ENCODE results near the gene ZSWIM9. TPM values are rescaled to one million over a fixed set of nuclear protein-coding genes. Genes with fewer than 3 reads are reported as not detected.

The ZSWIM9 gene
- total RNA-seq (1 to 10 TPM; 5.5 to 8.5 (median 6.6) TPM), polyA plus RNA-seq (1 to 10 TPM; 3.8 to 4.1 TPM)
- long read RNA-seq, donor 1, partial matches to known transcripts = 2 of 7 reads
- long read RNA-seq, donor 1, other reads (novel, unspliced or antisense) = 5 of 7 reads
- long read RNA-seq, donor 2, partial matches to known transcripts = 5 of 5 reads
- long read RNA-seq, donor 2, other reads (novel, unspliced or antisense) = 0 of 5 reads
- long read RNA-seq, donor 3 = 0 reads

DNA sequence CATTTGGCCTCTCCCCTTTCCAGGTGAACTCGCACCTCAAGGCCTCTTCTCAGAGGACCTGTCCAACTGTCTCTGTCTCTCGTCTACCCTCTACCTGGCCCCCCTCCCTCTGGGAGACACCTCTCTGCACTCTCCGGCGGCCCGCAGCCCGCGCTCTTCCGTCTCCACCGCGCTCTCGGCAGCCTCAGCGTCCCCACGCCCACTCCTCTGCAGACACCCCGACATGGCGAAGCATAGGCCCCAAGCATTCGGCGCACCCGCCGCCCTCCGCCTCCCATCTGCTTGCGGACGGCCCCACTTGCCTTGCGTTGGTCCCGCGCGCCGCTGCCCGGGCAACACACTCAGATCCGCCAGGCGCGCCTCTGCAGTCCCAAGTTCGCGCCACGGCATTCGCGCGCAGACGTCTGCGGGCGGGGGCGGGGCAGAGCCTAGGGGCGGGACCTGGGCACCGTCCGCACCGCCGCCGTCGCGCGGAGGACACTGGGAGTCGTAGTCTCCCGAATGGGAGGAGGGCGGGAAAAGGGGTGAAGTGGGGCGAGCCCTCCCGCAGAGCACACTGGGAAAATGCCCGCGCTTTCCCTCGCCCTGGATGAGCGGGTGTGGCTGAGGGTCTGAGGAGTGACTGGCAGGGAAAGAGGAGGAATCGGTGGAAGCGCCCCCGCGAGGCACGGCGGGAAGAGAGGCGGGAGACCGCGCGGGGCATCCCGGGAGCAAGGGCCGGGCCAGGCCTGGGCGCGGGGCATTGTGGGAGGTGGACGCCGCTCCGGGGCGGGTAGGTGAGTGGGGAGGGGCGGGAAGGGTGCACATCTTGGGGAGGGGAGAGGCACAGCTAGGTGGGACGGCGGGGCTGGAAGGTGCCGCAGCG lies at the start of gene ZSWIM9, which contains the start of gene LIG1:
TSS of gene ZSWIM9 (plus strand) at position 742 of the 865 bp plus-strand sequence. CDS start 1,123 bp downstream, outside the sequence.
TSS of gene LIG1 (minus strand) at position 406 of the 865 bp plus-strand sequence. CDS start 4,778 bp downstream, outside the sequence.
- peak; percentile 91 for DNase-seq
- TF ChIP-seq, protein P1, sequence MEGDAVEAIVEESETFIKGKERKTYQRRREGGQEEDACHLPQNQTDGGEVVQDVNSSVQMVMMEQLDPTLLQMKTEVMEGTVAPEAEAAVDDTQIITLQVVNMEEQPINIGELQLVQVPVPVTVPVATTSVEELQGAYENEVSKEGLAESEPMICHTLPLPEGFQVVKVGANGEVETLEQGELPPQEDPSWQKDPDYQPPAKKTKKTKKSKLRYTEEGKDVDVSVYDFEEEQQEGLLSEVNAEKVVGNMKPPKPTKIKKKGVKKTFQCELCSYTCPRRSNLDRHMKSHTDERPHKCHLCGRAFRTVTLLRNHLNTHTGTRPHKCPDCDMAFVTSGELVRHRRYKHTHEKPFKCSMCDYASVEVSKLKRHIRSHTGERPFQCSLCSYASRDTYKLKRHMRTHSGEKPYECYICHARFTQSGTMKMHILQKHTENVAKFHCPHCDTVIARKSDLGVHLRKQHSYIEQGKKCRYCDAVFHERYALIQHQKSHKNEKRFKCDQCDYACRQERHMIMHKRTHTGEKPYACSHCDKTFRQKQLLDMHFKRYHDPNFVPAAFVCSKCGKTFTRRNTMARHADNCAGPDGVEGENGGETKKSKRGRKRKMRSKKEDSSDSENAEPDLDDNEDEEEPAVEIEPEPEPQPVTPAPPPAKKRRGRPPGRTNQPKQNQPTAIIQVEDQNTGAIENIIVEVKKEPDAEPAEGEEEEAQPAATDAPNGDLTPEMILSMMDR (IDR thresholded peaks at IDR 0.05) = peak in 7 of 9 donors; percentile 8 to 51 (median 21)
- peaks cover 0 to 16% (median 11%) of the 10 kb centered on the region in 9 donors for H3K4me1 ChIP-seq
- no peaks in the 10 kb centered on the region for H3K27me3 ChIP-seq
- intact Hi-C loops (cut with DNase I) = loop anchor here in 1 of 10 donors (5.0 kb wide), 1 partner anchor 87 kb away; the partner anchor contains the start of gene CARD8
- peak within 1 kb of the TSS; percentile 84 to 97 (median 96) for H3K27ac ChIP-seq
- ATAC-seq = peak; percentile 97 to 99 (median 98)
- H3K9me3 ChIP-seq = no peaks in the 10 kb centered on the region
- peak within 1 kb of the TSS; percentile 62 to 98 (median 78) for H3K4me3 ChIP-seq
- WGBS, 2 donors = 0 to 1% methylated on average over 81 to 82 of the region's 82 CpGs
- H3K36me3 ChIP-seq = peaks cover 0 to 34% (median 8%) of the 10 kb centered on the region in 9 donors

DNA sequence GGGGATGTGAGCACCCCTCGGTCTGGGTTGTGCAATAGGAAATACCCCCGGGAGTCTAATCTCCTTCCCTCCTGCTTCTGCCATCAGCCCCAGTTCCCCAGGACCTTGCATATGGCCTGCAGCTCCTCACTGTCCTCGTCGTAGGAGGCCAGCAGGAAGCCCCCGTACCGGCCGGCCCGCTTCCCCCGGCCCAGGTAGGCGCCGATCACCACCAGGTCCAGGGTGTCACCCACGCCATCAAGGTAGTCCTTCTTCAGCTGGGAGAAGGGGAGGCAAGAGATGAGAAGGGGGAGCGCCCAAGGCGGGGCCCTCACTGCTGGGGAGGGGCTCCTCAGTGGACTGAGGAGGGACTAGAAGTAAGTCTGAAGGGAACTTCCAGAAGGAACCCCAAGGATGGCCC lies 49.4 kb upstream of the ZSWIM9 start:
- 94 to 98% methylated on average over 14 of the region's 14 CpGs for WGBS, 2 donors
- H3K36me3 ChIP-seq = peaks cover 0 to 33% (median 0%) of the 10 kb centered on the region in 9 donors
- H3K27me3 ChIP-seq = no peaks in the 10 kb centered on the region
- peaks cover 0 to 21% (median 9%) of the 10 kb centered on the region in 9 donors for H3K4me1 ChIP-seq
- H3K9me3 ChIP-seq = no peaks in the 10 kb centered on the region
- ATAC-seq (no peak), DNase-seq (no peak)
- TF ChIP-seq, protein P1 (IDR thresholded peaks at IDR 0.05) = no peak
- intact Hi-C loops (cut with DNase I) = no loop called here
- no peak overlapping the region for H3K4me3 ChIP-seq
- peak overlapping the region in 1 of 10 donors; percentile 51 for H3K27ac ChIP-seq

DNA sequence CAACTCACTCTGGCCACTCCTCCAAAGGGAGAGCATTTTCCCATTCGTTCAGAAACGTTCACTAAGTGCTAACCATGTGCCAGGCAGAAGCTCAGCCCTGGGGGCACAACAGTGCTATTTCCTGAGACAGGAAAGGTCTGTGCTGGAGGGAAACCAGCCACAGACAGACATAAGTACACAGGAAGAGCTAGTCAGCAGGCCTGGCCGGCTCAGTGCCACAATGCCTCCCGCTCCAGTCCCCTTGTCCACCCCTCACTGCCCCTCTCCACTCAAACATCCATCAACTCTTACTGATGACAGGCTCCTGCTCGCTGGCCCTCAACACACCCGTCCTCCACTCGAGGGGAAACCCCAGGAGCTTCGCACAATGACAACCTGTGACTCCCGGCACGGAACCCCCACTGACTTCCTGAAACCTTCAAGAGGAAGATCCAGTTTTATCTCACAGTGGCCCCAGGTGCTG lies 48.5 kb upstream of the ZSWIM9 start:
- Histone ChIP-seq H3K4me3 (no peak overlapping the region), H3K27me3 (no peaks in the 10 kb centered on the region), H3K9me3 (no peaks in the 10 kb centered on the region), H3K27ac (peak overlapping the region in 3 of 10 donors; percentile 7 to 51 (median 35)), H3K4me1 (peaks cover 0 to 21% (median 9%) of the 10 kb centered on the region in 9 donors), H3K36me3 (peaks cover 0 to 32% (median 0%) of the 10 kb centered on the region in 9 donors)
- WGBS, 2 donors = 31% methylated on average over 10 of the region's 10 CpGs
- ATAC-seq = peak; percentile 45 to 72 (median 58)
- intact Hi-C loops (cut with DNase I) = no loop called here
- TF ChIP-seq, protein P1 (IDR thresholded peaks at IDR 0.05) = no peak
- no peak for DNase-seq

DNA sequence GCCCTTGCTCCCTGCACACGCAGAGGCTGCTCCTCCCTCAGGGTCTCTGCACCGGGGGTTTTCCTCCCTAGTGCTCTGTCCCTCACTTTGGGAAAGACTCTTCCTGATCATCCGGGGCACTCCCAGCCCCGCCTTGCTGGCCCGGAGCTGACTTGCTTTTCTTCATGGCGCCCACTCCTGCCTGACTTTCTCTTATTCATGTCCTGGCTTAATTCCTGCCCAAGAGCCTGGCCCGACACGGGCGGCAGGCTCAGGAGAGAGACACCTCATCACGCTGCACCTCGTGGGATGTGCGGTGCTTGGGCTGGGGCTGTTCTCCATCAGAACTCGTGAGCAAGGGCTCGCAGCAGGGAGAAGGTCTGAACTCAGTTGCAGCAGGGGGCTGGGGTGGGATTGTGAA lies 48.1 kb upstream of the ZSWIM9 start:
- Histone ChIP-seq H3K4me3 (no peak overlapping the region), H3K27ac (peak overlapping the region in 3 of 10 donors; percentile 7 to 51 (median 35)), H3K27me3 (no peaks in the 10 kb centered on the region), H3K9me3 (no peaks in the 10 kb centered on the region), H3K36me3 (peaks cover 0 to 32% (median 0%) of the 10 kb centered on the region in 9 donors), H3K4me1 (peaks cover 0 to 21% (median 9%) of the 10 kb centered on the region in 9 donors)
- ATAC-seq = peak in 3 of 8 donors; percentile 5 to 29 (median 15)
- TF ChIP-seq, protein P1 (IDR thresholded peaks at IDR 0.05) = no peak
- intact Hi-C loops (cut with DNase I) = no loop called here
- 67 to 72% methylated on average over 14 of the region's 14 CpGs for WGBS, 2 donors
- DNase-seq = no peak

Measured in heart right ventricle (tissue), 16 donors.